ENCODE results near the gene PODNL1.
"Not testable (repeated sequence)": the region's sequence is repeated elsewhere in the genome, so short reads cannot be mapped to it uniquely, and the experiment has no call there.

The PODNL1 gene

GRCh38 chr19:13938301-13939064 lies at the start of gene PODNL1:
Gene PODNL1, minus strand, starts transcription at chr19:13938417. Its CDS starts 236 bp downstream, at chr19:13938181.
- DNase-seq (ENCODE audit: low spot score): no peak

DNA sequence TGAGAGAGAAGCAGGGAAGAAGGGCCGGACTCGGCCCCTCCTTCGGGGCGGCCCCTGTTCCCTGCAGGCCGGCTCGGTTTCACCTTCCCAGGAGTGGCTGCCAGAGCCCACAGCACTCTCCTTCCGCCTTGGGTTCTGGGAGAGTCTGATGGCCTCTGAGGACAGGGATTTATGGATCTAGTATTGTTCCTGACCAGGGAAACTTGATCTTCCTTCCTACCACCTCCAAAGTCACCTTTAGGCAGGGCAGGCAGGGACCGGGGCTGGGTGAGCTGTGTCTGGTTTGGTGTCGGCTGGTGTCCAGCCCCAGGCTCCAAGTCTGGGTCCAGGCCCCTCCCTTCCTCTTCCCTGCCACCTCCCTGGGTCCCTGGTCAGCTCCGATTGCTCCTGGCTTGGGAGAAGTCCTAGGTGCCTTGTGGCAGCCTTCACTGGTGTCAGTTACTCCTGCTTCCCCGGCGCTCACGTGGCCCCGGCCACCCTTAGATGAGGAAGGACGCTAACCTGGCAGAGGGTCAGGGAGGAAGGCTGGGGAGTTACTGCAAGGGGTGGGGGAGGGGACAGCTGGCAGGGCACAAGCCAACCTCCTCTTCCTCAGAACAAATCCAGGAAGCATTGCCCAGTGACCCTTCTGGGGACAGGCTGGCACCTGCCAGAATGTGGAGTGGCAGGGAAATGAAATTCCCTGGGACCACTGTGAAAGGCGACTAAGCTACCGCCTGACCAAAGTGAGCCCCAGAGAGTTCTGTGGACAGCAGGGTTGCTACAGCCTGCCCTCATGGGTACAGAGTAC lies 49.1 kb upstream of the PODNL1 start:
- no peak for DNase-seq (ENCODE audit: low spot score)

GRCh38 chr19:13986348-13986904 lies 48.2 kb upstream of the PODNL1 start:
- DNase-seq (ENCODE audit: low spot score): no peak

GRCh38 chr19:13985771-13986347 lies 47.6 kb upstream of the PODNL1 start:
- no peak for DNase-seq (ENCODE audit: low spot score)

DNA sequence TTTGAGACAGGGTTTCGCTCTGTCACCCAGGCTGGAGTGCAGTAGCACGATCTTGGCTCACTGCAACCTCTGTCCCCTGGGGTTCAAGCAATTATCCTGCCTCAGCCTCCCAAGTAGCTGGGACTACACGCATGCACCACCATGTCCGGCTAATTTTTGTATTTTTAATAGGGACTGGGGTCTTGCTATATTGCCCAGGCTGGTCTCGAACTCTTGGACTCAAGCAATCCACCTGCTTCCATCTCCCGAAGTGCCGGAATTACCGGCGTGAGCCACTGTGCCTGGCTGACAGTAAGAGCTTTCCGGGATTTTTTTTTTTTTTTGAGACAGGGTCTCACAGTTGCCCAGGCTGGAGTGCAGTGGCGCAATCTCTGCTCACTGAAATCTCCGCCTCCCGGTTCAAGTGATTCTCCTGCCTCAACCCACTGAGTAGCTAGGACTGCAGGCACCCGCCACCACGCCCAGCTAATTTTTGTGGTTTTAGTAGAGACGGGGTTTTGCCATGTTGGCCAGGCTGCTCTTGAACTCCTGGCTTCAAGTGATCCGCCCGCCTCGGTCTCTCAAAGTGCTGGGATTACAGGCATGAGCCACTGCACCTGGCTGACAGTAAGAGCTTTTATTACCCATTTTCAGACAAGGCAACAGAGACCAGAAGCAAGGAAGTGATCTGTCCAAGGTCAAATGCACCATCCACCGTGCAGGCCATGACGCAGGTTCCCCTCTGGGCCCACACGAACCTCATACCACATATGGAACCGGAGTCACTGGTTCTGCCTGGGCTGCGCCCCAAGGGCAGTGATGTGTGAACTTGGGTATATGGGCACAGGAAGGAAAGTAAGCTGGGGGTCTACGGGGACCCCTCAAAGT lies 46.9 kb upstream of the PODNL1 start:
- DNase-seq (ENCODE audit: low spot score): no peak

DNA sequence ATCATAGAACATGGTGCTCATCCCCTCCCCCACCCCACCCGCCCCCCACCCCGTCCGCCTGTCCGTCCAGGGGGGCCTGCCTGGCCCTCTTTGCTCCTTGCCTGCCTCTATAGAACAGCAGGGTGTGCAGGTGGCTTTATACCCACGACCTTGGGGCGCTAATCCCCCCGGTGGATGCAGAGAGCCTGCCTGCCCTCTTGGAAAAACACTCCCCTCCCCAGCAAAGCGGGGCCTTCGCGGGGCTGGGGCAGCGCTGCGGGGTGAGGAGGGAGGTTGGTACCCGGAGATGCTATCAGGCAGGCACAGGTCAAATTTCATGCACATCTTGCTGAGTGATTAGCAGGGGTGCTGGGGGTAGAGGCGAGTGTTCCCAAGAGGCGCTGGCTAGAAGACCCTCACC lies 46.0 kb upstream of the PODNL1 start:
- DNase-seq (ENCODE audit: low spot score): no peak

DNA sequence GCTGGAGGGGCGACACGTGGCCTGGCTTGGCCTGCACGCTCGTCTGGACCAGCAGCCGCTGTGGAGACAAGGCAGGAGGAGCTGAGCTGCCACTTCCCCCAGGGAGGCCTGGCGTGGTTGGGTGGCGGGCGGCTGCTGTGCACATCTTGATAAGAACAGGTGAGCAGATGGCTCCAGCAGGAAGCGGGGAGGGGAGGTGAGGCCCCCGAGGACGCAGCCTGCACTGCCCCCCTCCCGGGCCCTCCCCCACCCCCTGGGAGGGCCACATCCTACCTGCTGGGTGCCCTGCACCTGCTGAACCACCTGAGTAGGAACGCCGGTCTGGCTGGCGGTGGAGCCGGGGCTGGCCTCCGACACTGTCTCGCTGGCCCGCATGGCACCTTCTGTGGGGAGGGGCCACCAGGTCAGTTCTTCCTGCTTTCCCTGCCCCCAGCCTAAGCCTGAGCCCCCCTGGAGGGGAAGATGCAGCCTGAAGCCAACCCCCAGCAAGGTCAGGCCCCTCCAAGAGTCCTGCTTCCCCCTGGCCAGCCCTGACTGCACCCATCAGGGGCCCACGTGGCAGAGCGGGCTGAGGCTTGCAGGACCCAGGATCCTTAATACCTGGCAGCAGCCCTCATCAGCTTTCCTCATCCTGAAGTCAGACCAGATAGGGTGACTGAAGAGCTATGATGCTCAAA lies 45.1 kb upstream of the PODNL1 start:
- DNase-seq (ENCODE audit: low spot score): no peak

DNA sequence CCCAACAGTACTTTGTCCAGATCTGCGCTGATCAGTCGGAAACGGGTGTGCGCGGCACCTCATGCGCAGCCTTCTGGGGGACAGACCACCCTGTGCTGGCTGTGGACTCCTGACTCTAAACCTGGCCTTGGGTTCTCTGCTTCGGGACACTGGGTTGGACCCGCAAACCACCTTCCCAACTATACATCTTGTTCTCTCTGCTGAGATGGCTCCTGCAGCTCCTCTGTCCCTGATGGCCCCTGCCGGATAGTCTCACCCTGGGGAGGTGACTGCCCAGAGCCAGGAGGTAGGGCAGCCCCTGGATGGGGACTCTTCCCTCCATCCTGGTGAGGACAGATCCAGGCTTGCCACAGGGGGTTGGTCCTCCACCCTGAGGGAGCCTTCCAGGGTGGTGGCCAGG lies 44.6 kb upstream of the PODNL1 start:
- no peak for DNase-seq (ENCODE audit: low spot score)

DNA sequence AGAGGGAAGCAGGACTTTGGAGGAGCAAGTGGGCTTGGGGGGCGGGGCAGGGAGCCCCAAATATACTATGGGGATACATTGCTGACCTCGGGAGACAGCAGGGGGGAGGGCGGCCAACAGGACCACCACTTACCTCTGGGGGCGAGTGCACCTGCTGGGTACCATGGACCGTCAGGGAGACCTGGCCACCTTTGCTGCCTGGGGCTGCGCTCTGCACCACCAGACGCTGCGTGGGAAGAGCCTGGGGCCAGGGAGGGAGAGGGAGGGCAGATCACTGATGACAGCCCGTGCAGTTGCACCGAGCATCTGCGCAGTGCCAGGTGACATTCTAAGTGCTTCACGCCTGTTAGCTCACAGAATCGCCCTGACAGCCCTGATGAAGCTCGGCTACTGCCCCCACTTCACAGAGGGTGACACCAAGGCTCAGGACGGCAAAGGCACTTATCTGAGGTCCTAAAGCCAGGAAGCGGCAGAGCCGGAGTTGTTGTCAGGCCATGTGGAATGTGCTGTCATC lies 43.8 kb upstream of the PODNL1 start:
- DNase-seq (ENCODE audit: low spot score): no peak

- DNase-seq (ENCODE audit: low spot score): no peak
These were observed 43.2 kb upstream of the PODNL1 start for GRCh38 chr19:13981467-13981866.

GRCh38 chr19:13981021-13981420 lies 42.8 kb upstream of the PODNL1 start:
- no peak for DNase-seq (ENCODE audit: low spot score)

GRCh38 chr19:13980340-13980739 lies 42.1 kb upstream of the PODNL1 start:
- DNase-seq (ENCODE audit: low spot score): no peak

DNA sequence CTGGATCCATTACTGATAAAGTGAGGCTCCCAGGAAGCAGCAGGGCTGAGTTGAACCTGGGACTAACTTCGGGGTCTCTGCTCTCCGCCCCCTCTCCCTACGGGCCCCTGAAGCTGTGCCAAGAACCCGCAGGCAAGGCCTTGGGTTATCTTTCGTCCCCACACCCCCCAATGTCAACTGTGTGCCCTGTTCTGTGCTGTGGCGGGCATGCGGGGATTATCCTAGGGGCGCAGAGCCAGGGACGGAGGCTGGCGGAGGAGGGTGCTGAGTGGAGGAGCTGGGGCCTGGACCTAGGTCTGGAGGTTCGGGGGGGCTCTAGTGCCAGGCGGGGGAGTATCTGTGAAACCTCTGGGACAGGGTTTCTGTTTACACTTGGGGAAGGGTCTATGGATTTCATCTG lies 41.5 kb upstream of the PODNL1 start:
- no peak for DNase-seq (ENCODE audit: low spot score)

DNA sequence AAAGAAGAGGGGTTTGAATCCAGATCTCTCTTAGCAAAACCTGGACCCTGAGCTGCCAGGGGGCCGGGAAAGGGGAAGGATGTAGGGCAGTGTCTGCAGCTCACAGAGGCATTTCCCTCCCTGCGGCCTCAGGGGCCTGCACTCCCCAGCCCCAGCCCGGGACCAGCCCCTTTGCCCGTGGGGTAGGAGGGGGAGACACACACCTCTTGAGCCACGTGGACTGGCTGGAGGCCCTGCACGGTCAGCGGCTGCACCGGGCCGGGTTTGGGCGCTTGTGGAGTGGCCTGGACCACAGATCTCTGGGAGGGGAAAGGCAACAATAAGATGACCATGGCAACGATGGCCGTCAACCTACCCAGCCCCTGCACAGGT lies 41.0 kb upstream of the PODNL1 start:
- DNase-seq (ENCODE audit: low spot score): no peak

DNA sequence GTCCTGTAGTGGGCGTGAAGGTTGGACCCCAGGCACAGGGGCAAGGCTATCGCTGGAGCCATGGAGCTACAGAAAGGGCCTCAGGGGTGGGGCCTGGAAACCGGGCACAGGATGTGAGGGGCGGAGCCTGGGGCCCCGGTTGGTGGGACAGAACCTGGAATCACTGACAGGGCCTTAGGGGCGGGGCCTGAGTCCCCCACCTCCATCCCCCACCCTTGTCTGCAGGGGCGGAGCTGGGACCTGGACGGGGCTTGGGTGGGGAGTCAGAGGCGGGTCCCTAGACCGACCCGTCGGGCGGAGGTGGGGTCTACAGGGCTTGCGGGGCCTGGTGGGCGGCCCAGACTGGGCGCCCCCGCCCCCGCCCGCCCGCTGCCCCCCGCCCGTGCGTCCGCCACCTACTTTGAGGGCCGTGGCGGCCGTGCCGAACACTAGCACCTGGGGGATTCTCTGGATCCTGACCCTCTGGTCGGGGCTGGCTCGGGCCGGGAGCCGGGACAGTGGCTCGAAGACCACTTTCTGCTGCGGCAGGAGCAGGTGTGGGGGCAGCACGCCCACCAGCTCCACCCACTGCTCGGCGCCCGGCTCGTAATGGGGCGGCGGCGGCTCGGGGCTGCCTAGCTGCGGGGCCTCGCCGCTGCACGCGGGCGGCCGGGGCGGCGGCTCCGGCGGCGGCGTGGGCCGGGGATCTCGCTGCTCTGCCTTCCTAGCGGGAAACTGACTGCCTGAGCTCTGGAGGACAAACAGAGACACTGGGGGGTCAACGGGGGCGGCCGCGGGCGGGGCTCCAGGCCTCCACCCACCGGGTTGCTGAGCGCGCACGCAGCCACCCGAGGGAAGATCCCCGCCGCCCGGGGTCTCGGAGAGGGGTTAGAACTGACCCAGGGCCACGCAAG lies 40.4 kb upstream of the PODNL1 start:
- DNase-seq (ENCODE audit: low spot score): no peak

DNA sequence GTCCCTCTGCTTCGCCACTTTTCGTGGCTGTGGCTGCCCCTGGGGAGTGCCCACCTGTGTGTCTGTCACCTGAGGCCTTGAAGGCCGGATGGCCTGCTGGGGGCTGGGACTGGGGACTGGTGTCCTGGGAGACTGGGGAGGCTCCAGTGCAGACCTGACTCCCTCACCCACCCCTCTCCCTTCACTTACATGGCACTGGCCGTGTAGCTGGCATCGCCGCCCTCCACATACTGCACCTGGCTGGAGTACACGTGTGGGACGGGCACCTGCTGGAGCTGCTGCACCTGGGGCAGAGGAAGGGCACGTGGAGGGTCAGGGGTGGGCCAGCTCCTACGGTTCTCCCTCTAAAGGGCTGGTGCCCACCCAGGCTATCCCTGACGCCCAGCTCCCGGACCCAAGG lies 39.6 kb upstream of the PODNL1 start:
- DNase-seq (ENCODE audit: low spot score): no peak

DNA sequence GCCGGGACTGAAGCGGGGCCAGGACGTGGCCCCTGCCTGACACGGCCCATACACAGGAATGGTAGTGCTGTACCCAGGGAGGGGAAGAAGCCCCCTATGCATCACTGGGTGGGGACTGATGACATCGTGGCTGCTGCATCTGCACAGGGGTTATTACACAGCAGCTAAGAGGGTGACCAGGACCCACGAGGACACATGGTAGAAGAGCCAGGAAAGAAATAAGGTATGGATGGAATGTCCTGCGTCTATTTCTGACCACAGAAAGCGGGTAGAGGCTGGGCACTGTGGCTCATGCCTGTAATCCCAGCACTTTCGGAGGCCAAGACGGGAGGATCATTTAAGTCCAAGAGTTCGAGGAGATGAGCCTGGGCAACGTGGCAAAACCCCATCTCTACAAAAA lies 38.2 kb upstream of the PODNL1 start:
- no peak for DNase-seq (ENCODE audit: low spot score)

DNA sequence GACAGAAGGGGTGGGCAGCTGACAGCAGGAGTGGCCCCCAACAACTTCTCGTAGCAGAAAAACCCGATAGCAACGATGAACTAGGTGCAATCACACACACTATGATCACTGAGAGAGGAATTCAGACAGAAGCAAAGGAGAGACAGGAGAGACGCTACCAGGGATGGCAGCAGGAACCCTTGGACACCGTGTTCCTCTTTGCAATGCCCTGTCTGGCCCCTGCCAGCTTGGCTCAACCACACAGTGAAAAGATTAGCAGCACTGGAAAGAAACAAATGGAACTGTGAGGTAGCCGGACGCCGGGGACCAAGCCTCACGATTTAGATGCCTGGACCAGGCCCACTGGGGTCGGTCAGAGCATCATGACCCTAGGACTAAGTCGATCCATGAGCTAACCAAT lies 37.7 kb upstream of the PODNL1 start:
- DNase-seq (ENCODE audit: low spot score): no peak

DNA sequence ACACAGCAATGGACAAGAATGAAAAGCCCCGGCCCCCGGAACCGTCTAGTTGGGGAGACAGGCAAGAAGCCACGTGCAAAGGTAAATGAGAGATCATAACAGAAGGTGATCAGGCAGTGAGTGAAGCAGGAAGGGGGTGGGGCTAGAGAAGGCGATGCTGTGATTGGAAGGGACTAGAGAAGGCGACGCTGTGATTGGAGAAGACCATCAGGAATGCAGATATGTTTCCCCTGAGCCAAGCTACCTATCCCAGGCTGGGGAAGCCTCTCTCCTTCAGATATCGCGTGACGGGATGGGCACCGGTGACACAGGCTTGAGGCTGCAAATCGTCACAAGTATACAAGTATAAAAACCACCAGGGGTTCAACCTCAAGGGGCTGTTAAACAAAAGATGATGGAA lies 35.9 kb upstream of the PODNL1 start:
- no peak for DNase-seq (ENCODE audit: low spot score)

DNA sequence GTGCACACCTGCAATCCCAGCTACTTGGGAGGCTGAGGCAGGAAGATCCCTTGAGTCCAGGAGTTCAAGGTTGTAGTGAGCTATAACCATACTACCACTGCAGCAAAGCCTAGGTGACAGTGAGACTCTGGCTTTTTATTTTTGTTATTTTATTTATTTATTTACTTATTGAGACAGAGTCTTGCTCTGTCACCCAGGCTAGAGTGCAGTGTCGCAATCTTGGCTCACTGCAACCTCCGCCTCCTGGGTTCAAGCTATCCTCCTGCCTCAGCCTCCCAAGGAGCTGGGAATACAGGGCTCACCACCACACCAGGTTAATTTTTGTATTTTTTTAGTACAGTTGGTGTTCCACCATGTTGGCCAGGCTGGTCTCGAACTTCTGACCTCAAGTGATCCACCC lies 35.3 kb upstream of the PODNL1 start:
- not testable (repeated sequence) for DNase-seq (ENCODE audit: low spot score)

Data from hematopoietic multipotent progenitor cell treated with erythropoietin and hydrocortisone succinate and interleukin-3 and kit ligand, for 17 days (in vitro differentiated cells).